Embryonic facial prominence (tissue), 1 donor: ENCODE data around the gene DNAAF8.
A peak's percentile ranks its signal among the peaks of the same experiment; 100 is the strongest.

Experiments used
- DNase-seq: peaks from one replicate; pipeline ENCODE4 v3.0.0-alpha.2; 2016; ENCODE audit errors: extremely low spot score

DNAAF8 gene

DNA sequence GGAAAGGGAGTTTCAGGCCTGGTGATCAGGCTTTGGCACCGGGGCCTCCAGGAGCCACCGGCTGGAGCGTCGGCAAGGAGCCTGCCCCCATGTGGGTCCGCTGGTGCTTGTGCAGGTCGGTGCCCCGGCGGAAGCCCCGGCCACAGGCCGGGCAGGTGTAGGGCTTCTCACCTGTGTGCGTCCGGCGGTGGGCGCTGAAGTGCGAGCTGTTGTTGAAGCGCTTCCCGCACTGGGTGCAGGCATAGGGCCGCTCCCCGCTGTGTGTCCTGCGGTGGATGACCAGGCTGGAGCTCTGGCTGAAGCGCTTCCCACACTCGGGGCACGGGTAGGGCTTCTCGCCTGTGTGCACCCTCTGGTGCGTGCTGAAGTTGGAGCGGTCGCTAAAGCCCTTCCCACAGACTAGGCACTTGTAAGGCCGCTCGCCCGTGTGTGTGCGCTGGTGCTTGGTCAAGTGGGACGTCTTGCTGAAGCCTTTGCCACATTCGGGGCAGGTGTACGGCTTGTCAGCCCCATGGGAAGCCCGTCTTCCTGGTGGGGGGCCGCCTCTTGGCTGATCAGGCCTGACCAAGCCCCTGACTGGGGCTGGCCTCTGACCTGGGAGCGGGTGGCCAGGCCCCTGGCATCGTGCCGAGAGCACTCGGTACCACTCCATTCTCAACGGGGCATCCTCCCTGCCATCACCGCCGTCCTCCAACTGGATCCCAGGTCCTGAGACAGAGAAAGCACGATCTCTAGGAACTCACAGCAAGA, 18.2 kb downstream of the DNAAF8 start:
- DNase-seq, result no peak

DNA sequence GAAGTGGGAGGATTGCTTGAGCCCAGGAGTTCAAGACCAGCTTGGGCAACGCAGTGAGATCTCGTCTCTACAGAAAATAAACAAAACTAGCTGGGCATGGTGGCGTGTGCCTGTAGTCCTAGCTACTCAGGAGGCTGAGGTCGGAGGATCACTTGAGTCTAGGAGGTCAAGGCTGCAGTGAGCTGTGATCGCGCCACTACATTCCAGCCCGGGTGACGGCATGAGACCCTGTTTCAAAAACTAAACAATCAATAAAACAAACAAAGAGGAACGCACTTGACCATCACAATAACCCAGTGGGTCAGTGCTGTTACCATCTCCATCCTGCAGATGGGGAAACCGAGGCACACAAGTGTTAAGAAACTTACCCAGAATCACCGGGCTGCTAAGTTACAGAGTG, 18.9 kb downstream of the DNAAF8 start:
- DNase-seq, result no peak

DNA sequence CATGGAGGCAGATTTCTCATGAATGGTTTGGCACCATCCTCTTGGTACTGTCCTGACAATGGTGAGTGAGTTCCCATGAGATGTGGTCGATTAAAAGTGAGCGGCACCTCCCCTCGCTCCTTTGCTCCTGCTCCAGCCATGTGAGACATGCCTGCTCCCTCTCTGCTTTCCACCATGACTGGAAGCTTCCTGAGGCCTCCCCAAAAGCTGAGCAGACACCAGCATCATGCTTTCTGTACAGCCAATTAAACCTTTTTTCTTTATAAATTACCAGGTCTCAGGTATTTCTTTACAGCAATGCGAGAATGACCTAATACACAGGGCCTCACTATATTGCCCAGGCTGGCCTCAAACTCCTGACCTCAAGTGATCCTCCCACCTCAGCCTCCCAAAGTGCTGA, 20.5 kb downstream of the DNAAF8 start:
- DNase-seq, result no peak

DNA sequence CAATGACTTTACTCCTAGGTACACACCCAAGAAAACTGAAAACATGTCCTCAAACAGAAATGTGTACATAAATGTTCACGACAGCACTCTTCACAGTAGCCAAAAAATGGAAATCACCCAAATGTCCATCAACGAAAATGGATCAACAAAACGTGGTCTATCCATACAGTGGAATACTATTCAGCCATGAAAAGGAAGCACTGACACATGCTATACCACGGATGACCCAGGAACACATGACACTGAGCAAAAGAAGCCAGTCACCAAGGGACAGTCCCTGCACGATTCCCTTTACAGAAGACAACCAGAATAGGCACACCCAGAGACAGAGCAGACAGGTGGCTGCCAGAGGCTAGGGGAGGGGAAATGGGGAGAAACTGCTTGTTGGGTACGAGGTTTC, 21.4 kb downstream of the DNAAF8 start:
- DNase-seq, result no peak

DNA sequence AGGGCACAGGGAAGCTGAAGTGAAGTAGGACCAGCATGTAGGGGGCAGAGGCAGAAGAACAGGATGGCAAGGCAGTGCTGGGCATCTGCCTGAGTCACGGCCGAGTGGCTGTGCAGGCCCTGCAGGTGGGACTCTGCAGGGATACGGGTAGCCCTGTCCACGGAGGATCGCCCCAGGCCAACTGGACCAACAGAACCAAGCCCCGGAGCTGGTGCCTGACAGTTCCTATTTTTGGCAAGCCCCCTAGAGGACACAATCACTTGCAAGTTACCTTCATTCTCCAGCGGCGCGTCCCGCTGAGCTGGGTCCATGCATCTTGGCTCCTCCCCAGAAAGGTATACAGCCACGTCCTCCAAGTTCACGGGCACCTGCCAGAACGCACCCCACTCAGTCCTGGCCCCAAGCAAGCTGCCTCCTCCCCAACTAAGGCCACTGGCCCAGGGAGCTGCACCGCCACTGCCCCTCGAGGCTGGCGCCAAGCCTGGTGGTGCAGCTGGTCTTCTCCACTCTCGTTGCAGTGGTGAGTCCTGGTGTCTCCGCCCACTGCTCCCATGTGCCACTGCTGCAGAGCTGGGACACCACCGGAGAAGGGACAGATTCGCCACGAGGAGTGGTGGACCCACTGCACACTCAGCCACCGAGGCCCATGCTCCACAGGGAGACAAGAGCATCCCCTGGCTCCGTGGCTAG, 26.0 kb downstream of the DNAAF8 start:
- DNase-seq, result no peak

DNA sequence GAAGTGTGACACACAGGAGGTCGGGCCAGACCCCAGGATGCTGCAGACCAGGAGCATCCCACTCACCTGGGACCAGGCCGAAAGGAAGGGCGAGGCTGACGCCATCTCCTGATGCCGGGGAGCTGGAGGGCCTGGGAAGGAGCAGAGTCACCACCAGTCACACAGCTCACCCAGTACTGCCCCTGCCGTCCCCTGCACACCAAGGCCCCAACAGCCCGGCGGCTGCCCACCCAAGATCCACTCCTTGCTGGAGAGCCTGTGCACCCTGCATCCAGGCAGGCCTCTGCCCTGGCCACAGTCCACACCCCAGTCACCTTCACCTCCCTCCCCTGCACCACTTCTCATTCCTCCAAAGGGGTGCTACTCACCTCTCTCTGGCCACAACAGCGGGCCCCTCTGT, 27.9 kb downstream of the DNAAF8 start:
- no peak for DNase-seq

DNA sequence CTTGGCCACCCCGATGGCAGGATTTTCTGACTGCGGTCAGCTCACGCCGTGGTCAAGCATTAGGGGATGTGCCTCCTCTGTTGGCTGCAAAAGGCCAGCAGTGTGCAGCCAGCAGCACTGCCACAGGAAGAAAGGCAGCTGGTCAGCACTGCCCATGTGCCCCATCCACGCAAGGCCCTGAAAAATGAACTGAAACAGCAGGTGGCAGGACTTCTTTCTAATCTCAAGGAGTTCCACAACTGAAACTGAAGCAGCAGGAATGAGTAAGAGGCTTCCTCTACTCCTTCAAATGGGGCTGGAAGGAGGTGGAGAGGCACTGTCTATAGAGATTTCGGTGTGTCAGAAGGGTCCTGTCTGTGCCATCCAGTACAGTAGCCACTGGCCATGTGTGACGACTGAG, 29.5 kb downstream of the DNAAF8 start:
- DNase-seq, result no peak

DNA sequence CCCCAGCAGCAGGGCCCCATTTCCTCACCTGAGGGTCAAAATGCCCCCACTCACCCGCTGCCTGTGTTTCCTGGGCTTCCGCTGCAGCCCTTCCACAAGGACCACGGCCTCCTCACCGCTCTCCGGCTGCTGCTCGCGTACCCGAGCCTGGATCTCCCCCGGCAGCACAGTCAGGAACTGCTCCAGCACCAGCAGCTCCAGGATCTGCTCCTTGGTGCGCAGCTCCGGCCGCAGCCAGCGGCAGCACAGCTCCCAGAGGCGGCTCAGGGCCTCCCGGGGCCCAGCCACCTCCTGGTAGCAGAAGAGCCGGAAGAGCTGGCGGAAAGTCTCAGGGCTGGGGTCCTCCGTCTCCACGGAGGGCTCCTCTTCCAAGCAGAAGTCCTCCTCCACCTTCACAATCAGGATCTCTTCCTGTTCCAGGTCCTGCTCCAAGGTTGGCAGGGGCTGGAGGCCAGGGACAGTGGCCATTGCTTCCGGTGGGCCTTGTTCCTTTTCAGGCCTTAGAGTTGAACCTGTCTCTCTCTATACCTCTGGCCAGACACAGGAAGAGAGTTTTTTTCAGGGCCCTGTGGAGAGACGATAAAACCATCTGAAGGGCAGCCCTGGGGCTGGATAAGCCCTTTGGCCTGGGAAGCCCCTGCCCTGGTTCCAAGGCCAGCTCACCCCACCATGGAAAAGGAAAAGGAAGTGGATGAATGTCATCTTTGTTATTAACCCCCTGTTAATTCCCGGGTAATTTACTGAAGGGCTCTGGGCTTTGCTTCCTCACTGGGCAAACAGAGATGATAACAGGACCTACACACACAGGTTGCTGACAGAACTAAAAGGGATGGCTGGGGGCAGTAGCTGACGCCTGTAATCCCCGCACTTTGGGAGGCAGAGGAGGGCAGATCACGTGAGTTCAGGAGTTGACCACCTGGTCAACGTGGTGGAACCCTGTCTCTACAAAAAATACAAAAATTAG, 31.5 kb downstream of the DNAAF8 start:
- no peak for DNase-seq

DNA sequence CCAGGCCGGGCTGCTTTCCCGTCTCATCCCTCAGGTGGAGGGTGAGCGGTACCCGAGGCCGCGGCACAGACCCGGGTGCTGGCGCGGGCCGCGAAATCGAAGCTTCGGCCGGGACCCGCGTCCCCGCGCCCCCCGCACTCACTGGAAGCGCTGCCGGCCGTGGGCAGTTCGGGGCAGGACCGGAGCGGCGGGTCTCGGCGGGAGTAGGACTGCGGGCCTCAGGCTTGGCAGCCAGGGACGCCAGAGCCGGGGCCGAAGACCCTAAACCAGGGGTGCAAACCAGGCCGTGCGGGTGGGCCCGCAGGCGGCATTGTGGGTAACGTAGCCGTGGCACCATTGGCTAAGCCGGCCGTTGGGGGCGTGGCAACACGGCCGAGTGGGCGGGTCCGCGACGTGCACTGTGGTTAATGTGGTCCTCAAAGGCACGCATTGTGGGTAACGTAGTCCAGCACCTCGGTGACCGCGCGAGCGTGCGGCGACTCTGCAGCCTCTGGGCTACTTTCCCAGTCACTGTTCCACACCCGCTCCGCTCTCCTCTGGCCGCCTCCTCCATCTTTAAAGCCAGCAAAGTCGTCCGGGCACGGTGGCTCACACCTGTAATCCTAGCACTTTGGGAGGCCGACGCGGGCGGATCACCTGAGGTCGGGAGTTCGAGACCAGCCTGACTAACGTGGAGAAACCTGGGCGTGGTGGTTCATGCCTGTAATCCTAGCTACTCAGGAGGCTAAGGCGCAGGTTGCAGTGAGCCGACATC, 32.7 kb downstream of the DNAAF8 start, which contains the start of gene ZNF500:
TSS of gene ZNF500 (minus strand) at position 288 of the 754 bp plus-strand sequence. CDS start 1,184 bp downstream, outside the sequence.
- peak; percentile 85 for DNase-seq

DNA sequence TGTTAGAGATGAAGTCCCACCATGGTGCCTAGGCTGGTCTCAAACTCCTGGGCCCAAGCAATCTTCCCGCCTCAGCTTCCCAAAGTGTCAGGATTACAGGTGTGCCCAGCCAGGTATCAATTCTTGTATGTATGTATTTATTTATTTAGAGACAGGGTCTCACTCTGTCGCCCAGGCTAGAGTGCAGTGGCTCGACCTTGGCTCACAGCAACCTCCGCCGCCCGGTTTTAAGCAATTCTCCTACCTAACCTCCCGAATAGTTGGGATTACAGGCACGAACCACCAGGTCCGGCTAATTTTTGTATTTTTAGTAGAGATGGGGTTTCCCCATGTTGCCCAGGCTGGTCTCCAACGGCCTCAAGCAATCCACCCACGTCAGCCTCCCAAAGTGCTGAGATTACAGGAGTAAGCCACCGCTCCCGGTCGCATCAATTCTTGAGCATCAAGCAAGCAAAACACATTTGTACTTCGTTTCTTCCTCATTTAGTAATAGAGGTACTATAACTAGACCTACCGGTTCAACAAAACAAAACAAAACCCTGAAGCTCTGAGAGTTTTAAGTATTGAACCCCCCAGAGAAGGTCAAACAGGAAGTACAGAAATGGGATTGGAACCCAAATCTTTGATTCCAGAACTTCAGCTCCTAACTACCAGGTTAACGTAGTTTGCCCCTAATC, 33.7 kb downstream of the DNAAF8 start:
- no peak for DNase-seq

DNA sequence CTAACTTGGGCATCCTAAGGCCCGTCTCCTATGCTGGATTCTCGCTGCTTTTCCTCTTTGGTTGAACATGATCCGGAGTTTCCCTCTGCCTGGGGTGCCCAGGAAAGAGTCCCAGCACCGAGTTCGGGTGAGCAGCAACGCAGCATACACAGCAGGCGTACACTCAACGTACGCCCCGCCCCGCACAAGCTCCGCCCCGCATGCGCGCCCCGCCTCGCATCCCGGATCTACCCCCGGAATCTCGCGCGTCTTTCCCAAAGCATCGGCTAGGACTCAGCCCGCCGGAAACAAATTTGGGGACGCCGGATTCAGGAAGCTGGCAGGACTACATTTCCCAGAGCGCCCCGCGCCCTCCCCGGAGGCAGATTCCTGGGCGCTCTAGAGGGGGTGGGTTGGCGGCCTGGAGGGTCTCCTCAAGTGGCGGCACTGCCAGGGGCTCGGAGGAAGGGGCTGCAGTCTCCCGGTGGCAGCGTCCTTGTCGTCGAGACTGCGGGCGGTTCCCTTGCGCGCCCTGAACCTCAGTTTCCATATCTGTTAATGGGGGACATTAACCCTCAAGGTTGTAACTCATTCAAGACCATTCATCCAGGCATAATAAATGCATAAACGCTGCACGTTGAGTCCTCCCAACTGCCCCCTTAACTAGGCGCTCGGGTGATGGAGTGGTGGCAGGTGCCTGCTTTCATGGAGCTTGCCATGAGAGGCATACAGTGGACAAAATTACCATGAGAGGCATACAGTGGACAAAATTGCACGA, 34.4 kb downstream of the DNAAF8 start:
- peak; percentile 94 for DNase-seq

DNA sequence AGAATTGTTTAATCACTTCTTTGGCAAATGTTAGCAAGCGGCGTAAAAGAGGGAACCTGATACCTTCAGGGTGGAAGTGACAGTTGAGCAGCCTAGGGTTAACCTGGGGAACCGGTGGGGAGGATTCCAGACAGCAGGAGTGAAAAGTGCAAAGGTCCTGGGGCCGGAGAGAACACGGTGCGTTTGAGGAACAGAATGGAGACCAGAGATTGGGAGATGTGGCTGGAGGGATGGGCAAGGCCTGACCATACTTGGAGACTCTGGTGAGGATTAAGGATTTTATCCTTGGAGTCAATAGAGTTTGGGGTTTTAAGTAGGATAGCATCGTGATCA, 34.9 kb downstream of the DNAAF8 start:
- DNase-seq, result no peak

DNA sequence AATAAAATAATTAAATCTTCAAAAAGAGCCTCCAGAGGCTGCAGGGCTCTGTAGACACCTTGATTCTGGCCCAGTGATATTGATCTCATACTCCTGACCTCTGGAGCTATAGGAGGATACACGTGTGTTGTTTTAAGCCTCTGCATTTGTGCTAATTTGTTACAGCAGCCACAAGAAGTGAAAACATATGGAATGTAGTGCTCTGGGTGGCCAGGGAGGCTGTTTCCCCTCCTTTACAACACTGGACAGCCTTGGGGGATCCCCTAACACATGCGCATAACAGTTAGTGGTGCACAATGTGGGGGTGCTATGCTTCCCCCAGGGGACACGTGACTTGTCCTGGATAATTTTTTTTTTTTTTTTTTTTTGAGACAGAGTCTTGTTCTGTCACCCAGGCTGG, 37.3 kb downstream of the DNAAF8 start:
- DNase-seq, result no peak

DNA sequence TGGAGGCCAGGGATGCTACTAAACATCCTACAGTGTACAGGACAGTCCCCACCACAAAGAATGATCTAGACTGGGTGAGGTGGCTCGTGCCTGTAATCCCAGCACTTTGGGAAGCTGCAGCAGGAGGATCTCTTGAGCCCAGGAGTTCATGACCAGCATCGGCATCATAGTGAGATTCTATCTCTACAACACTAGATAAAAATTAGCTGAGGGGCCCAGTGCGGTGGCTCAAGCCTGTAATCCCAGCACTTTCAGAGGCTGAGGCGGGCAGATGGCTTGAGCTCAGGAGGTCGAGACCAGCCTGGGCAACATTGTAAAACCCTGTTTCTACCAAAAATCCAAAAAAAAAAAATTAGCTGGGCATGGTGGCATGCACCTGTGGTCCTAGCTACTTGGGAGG, 38.0 kb downstream of the DNAAF8 start:
- no peak for DNase-seq

DNA sequence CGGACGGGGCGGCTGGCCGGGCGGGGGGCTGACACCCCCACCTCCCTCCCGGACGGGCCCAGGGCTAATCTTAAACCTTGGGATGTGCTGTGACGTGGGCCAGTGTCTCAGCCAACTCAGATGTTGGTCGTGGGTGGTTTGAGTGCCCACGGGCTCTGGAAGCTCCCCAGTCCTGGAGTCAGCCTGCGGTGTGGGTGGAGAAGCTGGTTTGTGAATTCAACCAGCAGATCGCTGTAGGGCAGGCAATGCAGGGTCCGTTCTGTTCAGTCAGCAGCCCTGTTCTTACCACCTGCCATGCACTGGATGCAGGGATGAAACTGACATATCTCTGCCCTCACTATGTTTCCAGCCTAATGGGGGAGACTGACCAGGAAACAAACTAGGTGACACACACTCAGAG, 40.7 kb downstream of the DNAAF8 start:
- DNase-seq, result no peak

DNA sequence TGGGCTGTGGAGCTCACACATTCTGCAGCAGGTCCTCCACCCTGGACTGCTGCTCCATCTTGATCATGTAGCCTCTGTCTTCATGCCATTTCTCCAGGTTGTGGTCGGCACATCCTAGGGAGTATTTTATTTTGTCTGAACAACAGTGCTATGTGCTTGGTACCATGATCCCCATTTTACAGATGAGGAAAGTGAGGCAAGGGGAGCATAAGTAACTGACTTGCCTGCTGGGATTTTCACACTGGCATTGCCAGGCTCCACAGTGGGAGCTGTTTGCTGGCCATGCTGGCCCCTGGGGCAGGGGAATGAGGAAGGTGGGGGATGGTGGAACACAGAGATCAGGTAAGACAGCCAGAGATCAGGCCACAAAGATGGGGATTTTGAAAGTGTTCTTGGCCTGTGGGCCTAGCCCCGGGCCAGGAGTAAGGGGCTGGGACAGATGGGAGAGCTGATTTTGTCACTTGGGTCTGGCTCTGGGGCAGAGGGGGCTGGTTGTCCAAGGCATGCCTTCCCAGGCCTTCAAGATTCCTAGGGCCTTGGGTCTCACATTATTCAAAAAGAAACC, 41.9 kb downstream of the DNAAF8 start:
- DNase-seq, result no peak

DNA sequence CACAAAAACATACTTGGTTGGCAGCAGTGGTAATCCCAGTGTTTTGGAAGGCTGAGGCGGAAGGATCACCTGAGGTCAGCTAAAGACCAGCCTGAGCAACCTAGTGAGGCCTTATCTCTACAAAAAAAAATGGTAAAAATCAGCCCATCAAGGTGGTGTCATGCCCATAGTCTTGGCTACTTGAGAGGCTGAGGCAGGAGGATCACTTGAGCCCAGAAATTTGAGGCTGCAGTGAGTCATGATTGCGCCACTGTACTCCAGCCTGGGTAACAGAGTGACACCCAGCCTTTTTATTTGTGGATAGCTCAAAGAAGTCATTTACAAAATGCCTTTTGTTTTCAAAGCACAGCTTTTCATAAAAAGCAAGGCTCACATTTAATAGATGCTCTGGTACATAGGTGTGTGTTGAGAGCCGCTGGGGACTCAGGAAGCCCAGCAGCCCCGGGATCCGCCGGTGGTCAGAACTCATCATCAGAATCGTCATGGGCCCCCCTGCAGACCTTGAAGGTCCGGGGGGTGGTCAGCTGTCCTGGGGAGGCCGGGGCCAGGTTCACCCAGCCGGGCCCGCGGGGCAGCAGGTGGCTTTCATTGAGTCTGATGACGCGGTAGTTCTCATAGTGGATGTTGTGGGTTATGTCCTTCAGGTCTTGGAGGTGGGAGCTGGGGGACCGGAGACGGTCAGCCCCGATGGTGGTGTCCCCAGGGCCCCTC, 43.2 kb downstream of the DNAAF8 start:
- no peak for DNase-seq

DNA sequence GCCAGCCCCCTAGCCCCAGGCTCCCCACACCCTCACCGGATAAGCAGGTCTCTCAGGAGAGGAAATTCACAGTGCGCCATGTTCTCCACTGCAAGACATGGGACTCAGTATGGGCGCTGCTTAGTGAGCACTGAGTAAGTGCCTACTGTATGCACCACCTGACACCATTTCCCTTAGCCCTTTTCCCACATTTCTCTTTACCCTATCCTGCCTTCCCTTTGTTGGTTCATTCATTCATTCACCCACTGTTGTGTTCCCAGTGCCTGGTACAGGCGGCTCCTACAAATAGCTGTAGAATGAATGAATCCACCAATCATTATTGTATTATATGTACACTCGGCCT, 43.7 kb downstream of the DNAAF8 start:
- no peak for DNase-seq

DNA sequence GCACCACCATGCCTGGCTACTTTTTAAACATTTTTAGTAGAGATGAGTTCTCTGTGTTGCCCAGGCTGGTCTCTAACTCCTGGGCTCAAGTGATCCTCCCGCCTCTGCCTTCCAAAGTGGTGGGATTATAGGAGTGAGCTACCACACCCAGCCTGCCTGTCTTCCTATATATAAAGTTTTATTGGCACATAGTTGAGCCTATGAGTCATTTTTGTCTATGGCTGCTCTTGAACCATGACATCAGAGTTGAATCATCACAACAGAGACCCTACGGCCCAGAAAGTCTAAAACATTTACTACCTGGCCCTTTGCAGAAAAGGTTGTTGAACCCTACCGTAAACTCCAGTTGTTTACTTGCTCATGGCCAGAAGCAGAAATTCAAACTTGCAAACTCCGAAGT, 45.9 kb downstream of the DNAAF8 start:
- DNase-seq, result no peak
